Activated T-cell treated with anti-CD3 and anti-CD28 coated beads, Interleukin-2, amount 50 U/mL, for 1 hour (primary cell): ENCODE data around the gene NPAS3.

Experiments
- DNase-seq: peaks from one replicate; pipeline ENCODE4 v3.0.0-alpha.2; 2020

Gene NPAS3

GRCh38 chr14:33491112-33491511 is 552.4 kb downstream of the NPAS3 start:
- no peak for DNase-seq

GRCh38 chr14:33492491-33492890 is 553.8 kb downstream of the NPAS3 start:
- no peak for DNase-seq

- no peak for DNase-seq
Measured at GRCh38 chr14:33493266-33493665, 554.6 kb downstream of the NPAS3 start.

- DNase-seq: no peak
Measured at GRCh38 chr14:33493990-33494389, 555.3 kb downstream of the NPAS3 start.

GRCh38 chr14:33499687-33500086 is 561.0 kb downstream of the NPAS3 start:
- DNase-seq: no peak

GRCh38 chr14:33504246-33505099 is 565.8 kb downstream of the NPAS3 start:
- DNase-seq: no peak

GRCh38 chr14:33505266-33505962 is 566.7 kb downstream of the NPAS3 start:
- DNase-seq: no peak

- DNase-seq: no peak
Measured at GRCh38 chr14:33505963-33506329, 567.3 kb downstream of the NPAS3 start.

GRCh38 chr14:33508126-33509062 is 569.7 kb downstream of the NPAS3 start:
- no peak for DNase-seq

GRCh38 chr14:33509454-33509853 is 570.8 kb downstream of the NPAS3 start:
- DNase-seq: no peak

- no peak for DNase-seq
Measured at GRCh38 chr14:33510063-33510481, 571.4 kb downstream of the NPAS3 start.

GRCh38 chr14:33510991-33511390 is 572.3 kb downstream of the NPAS3 start:
- DNase-seq: no peak

GRCh38 chr14:33511851-33512640 is 573.4 kb downstream of the NPAS3 start:
- DNase-seq: no peak

- DNase-seq: no peak
Measured at GRCh38 chr14:33515441-33515840, 576.8 kb downstream of the NPAS3 start.

GRCh38 chr14:33515899-33516298 is 577.2 kb downstream of the NPAS3 start:
- DNase-seq: no peak

GRCh38 chr14:33516898-33517436 is 578.3 kb downstream of the NPAS3 start:
- no peak for DNase-seq

GRCh38 chr14:33521192-33521591 is 582.5 kb downstream of the NPAS3 start:
- no peak for DNase-seq

- no peak for DNase-seq
Measured at GRCh38 chr14:33524244-33524643, 585.6 kb downstream of the NPAS3 start.

GRCh38 chr14:33525626-33526025 is 586.9 kb downstream of the NPAS3 start:
- DNase-seq: no peak

GRCh38 chr14:33527023-33527634 is 588.5 kb downstream of the NPAS3 start:
- no peak for DNase-seq

- DNase-seq: no peak
Measured at GRCh38 chr14:33528655-33529054, 590.0 kb downstream of the NPAS3 start.
